Gastrocnemius medialis (tissue), 4 donors: ENCODE results near the gene RRAS2.

ENCODE experiments used
- CTCF ChIP-seq, 5 experiments: fragments of 450-650 bp in 3 of 5; fragments of 200-600 bp in 2 of 5; sonication (generic) in 2 of 5; IDR thresholded peaks in 4 of 5; conservative IDR thresholded peaks in 1 of 5; 1 replicate in 4 of 5; 2 replicates in 1 of 5; pipeline ENCODE4 v1.5.1; 2016 to 2019; ENCODE audit warnings: antibody characterized with exemption in 5 of 5, mild to moderate bottlenecking in 3 of 5, moderate library complexity in 3 of 5
- POLR2A ChIP-seq, 2 donors: fragments of 450-650 bp; IDR thresholded peaks; one replicate each; pipeline ENCODE4 v1.6.1; 2017; ENCODE audit warnings: antibody characterized with exemption in 2 of 2, mild to moderate bottlenecking in 2 of 2, moderate library complexity in 2 of 2

GRCh38 chr11:14346303-14346955 lies 12.6 kb downstream of the RRAS2 start:
- TF ChIP-seq CTCF (IDR thresholded peaks at IDR 0.05 in 4 of 5, conservative IDR thresholded peaks at IDR 0.05 in 1 of 5): no peak
- no peak for TF ChIP-seq POLR2A (IDR thresholded peaks at IDR 0.05)
